GM18508 (cell line): ENCODE data around the gene RTN4IP1.

Experiments
- ATAC-seq: cut with Tn5 transposase; IDR thresholded peaks from one replicate; pipeline ENCODE4 v1.9.1; 2021; ENCODE audit warnings: moderate number of reproducible peaks; ENCODE audit not compliant: insufficient read depth, unreplicated experiment

RTN4IP1 gene

GRCh38 chr6:106629103-106629858 is at the start of gene RTN4IP1, which contains the start of gene QRSL1:
Gene RTN4IP1, minus strand, starts transcription at chr6:106629498. Its CDS starts 477 bp downstream, at chr6:106629021.
Gene QRSL1, plus strand, starts transcription at chr6:106629578. Its CDS starts 104 bp downstream, at chr6:106629682.
- ATAC-seq: peak; percentile 50

GRCh38 chr6:106677282-106677681 is 48.0 kb upstream of the RTN4IP1 start:
- no peak for ATAC-seq

GRCh38 chr6:106674541-106675229 is 45.4 kb upstream of the RTN4IP1 start:
- no peak for ATAC-seq

GRCh38 chr6:106671651-106672050 is 42.4 kb upstream of the RTN4IP1 start:
- no peak for ATAC-seq

- no peak for ATAC-seq
Measured at GRCh38 chr6:106670236-106670635, 40.9 kb upstream of the RTN4IP1 start.

GRCh38 chr6:106667022-106667402 is 37.7 kb upstream of the RTN4IP1 start:
- ATAC-seq: no peak

- ATAC-seq: peak; percentile 79
Measured at GRCh38 chr6:106666282-106667021, 37.2 kb upstream of the RTN4IP1 start.

- no peak for ATAC-seq
Measured at GRCh38 chr6:106662458-106662857, 33.2 kb upstream of the RTN4IP1 start.

GRCh38 chr6:106659859-106660258 is 30.6 kb upstream of the RTN4IP1 start:
- no peak for ATAC-seq

GRCh38 chr6:106658469-106658868 is 29.2 kb upstream of the RTN4IP1 start:
- ATAC-seq: no peak

GRCh38 chr6:106648651-106649308 is 19.5 kb upstream of the RTN4IP1 start:
- no peak for ATAC-seq

- ATAC-seq: no peak
Measured at GRCh38 chr6:106643061-106643460, 13.8 kb upstream of the RTN4IP1 start.

- no peak for ATAC-seq
Measured at GRCh38 chr6:106642476-106642875, 13.2 kb upstream of the RTN4IP1 start.

- ATAC-seq: no peak
Measured at GRCh38 chr6:106639812-106640211, 10.5 kb upstream of the RTN4IP1 start.

- ATAC-seq: peak; percentile 75
Measured at GRCh38 chr6:106637717-106638341, 8.5 kb upstream of the RTN4IP1 start.

- ATAC-seq: peak; percentile 23
Measured at GRCh38 chr6:106637051-106637716, 7.9 kb upstream of the RTN4IP1 start.

- ATAC-seq: no peak
Measured at GRCh38 chr6:106634565-106634964, 5.3 kb upstream of the RTN4IP1 start.

- no peak for ATAC-seq
Measured at GRCh38 chr6:106631346-106631745, 2.0 kb upstream of the RTN4IP1 start.

- no peak for ATAC-seq
Measured at GRCh38 chr6:106630366-106630765, 1.1 kb upstream of the RTN4IP1 start.

GRCh38 chr6:106629859-106630163 is 513 bp upstream of the RTN4IP1 start:
- no peak for ATAC-seq
